ENCODE results near the gene PTPRT.
A peak's percentile ranks its signal among the peaks of the same experiment; 100 is the strongest.

GRCh38 chr20:43191946-43192863, 2.5 kb upstream of the PTPRT start:
- TF ChIP-seq CTCF (conservative IDR thresholded peaks at IDR 0.05; ENCODE audit: low read depth, low read length) (peak; percentile 34; the same call in 1 of the 2 replicates), RFX5 (IDR thresholded peaks at IDR 0.05; ENCODE audit: low read depth, low read length) (no peak), POLR2A (IDR thresholded peaks at IDR 0.05; ENCODE audit: low read depth, low read length) (no peak), RAD21 (IDR thresholded peaks at IDR 0.05; ENCODE audit: low read length) (no peak)

Data from IMR-90 (cell line).